ENCODE measurements around the gene GRB10. TPM values are rescaled to one million over a fixed set of nuclear protein-coding genes. Genes with fewer than 3 reads are reported as not detected.

The GRB10 gene
- total RNA-seq, 4 donors from 2014 or later = 3.5 to 35.1 (median 9.2) TPM

GRCh38 chr7:50713123-50713965 is 69.4 kb downstream of the GRB10 start:
- Histone ChIP-seq H3K4me3 (no peak overlapping the region), H3K36me3 (no peaks in the 10 kb centered on the region), H3K9me3 (no peaks in the 10 kb centered on the region), H3K4me1 (peaks cover 0 to 52% (median 18%) of the 10 kb centered on the region in 3 donors), H3K27me3 (no peaks in the 10 kb centered on the region), H3K27ac (peak overlapping the region in 1 of 4 donors; percentile 19)
- no peak for TF ChIP-seq CTCF (IDR thresholded peaks at IDR 0.05)
- TF ChIP-seq POLR2A (IDR thresholded peaks at IDR 0.05) = no peak
- 69 to 75% methylated on average over 5 of the region's 5 CpGs for WGBS, 2 donors
- DNase-seq = no peak
- intact Hi-C loops (cut with DNase I) = no loop called here

- no peak for DNase-seq
- intact Hi-C loops (cut with DNase I) = no loop called here
Measured at GRCh38 chr7:50712252-50713122, 70.2 kb downstream of the GRB10 start.

GRCh38 chr7:50711271-50712175 is 71.2 kb downstream of the GRB10 start:
- Histone ChIP-seq H3K9me3 (no peaks in the 10 kb centered on the region), H3K4me1 (peaks cover 0 to 66% (median 24%) of the 10 kb centered on the region in 3 donors), H3K27ac (no peak overlapping the region), H3K36me3 (no peaks in the 10 kb centered on the region), H3K4me3 (no peak overlapping the region), H3K27me3 (no peaks in the 10 kb centered on the region)
- TF ChIP-seq CTCF (IDR thresholded peaks at IDR 0.05) = no peak
- no peak for TF ChIP-seq POLR2A (IDR thresholded peaks at IDR 0.05)
- intact Hi-C loops (cut with DNase I) = no loop called here
- 61 to 65% methylated on average over 12 to 14 of the region's 14 CpGs for WGBS, 2 donors
- DNase-seq = no peak

More at GRCh38 chr7:50712252-50713122, 70.2 kb downstream of the GRB10 start:
- Histone ChIP-seq H3K27me3 (no peaks in the 10 kb centered on the region), H3K36me3 (no peaks in the 10 kb centered on the region), H3K4me3 (no peak overlapping the region), H3K9me3 (no peaks in the 10 kb centered on the region), H3K27ac (peak overlapping the region in 1 of 4 donors; percentile 19), H3K4me1 (peaks cover 0 to 56% (median 21%) of the 10 kb centered on the region in 3 donors)
- TF ChIP-seq POLR2A (IDR thresholded peaks at IDR 0.05) (no peak), CTCF (IDR thresholded peaks at IDR 0.05) (no peak)
- 51 to 52% methylated on average over 3 of the region's 3 CpGs for WGBS, 2 donors

GRCh38 chr7:50710441-50711154 is 72.1 kb downstream of the GRB10 start:
- 76 to 79% methylated on average over 9 to 12 of the region's 15 CpGs for WGBS, 2 donors
- peaks cover 0 to 65% (median 25%) of the 10 kb centered on the region in 3 donors for H3K4me1 ChIP-seq

More at GRCh38 chr7:50710441-50711154, 72.1 kb downstream of the GRB10 start:
- no peak for TF ChIP-seq POLR2A (IDR thresholded peaks at IDR 0.05)
- TF ChIP-seq CTCF (IDR thresholded peaks at IDR 0.05) = no peak
- Histone ChIP-seq H3K9me3 (no peaks in the 10 kb centered on the region), H3K27me3 (no peaks in the 10 kb centered on the region), H3K36me3 (no peaks in the 10 kb centered on the region), H3K27ac (no peak overlapping the region), H3K4me3 (no peak overlapping the region)
- intact Hi-C loops (cut with DNase I) = no loop called here
- no peak for DNase-seq
